ENCODE measurements around the gene IRF5.

Gene IRF5

GRCh38 chr7:128937647-128938543, at the start of gene IRF5:
Gene IRF5 (plus strand): TSS chr7:128937927. CDS start chr7:128942082, 4,155 bp downstream.
- no peak for DNase-seq (ENCODE audit: low read depth in 2 of 2)

GRCh38 chr7:128888039-128888755, 49.5 kb upstream of the IRF5 start:
- no peak for DNase-seq (ENCODE audit: low read depth in 2 of 2)

GRCh38 chr7:128888756-128889095, 49.0 kb upstream of the IRF5 start:
- DNase-seq (ENCODE audit: low read depth in 2 of 2) = no peak

GRCh38 chr7:128889121-128889520, 48.6 kb upstream of the IRF5 start:
- no peak for DNase-seq (ENCODE audit: low read depth in 2 of 2)

GRCh38 chr7:128890306-128891109, 47.2 kb upstream of the IRF5 start:
- DNase-seq (ENCODE audit: low read depth in 2 of 2) = no peak

- no peak for DNase-seq (ENCODE audit: low read depth in 2 of 2)
Measured at GRCh38 chr7:128891110-128891941, 46.4 kb upstream of the IRF5 start.

- DNase-seq (ENCODE audit: low read depth in 2 of 2) = no peak
Measured at GRCh38 chr7:128891942-128892269, 45.8 kb upstream of the IRF5 start.

- DNase-seq (ENCODE audit: low read depth in 2 of 2) = no peak
Measured at GRCh38 chr7:128892521-128893250, 45.0 kb upstream of the IRF5 start.

- DNase-seq (ENCODE audit: low read depth in 2 of 2) = no peak
Measured at GRCh38 chr7:128893251-128894100, 44.3 kb upstream of the IRF5 start.

- DNase-seq (ENCODE audit: low read depth in 2 of 2) = no peak
Measured at GRCh38 chr7:128894101-128894440, 43.7 kb upstream of the IRF5 start.

GRCh38 chr7:128895320-128895719, 42.4 kb upstream of the IRF5 start:
- DNase-seq (ENCODE audit: low read depth in 2 of 2) = no peak

GRCh38 chr7:128899392-128899791, 38.3 kb upstream of the IRF5 start:
- DNase-seq (ENCODE audit: low read depth in 2 of 2) = no peak

GRCh38 chr7:128900237-128900636, 37.5 kb upstream of the IRF5 start:
- no peak for DNase-seq (ENCODE audit: low read depth in 2 of 2)

- no peak for DNase-seq (ENCODE audit: low read depth in 2 of 2)
Measured at GRCh38 chr7:128902761-128903585, 34.8 kb upstream of the IRF5 start.

- DNase-seq (ENCODE audit: low read depth in 2 of 2) = no peak
Measured at GRCh38 chr7:128903621-128904361, 33.9 kb upstream of the IRF5 start.

- no peak for DNase-seq (ENCODE audit: low read depth in 2 of 2)
Measured at GRCh38 chr7:128904381-128905197, 33.1 kb upstream of the IRF5 start.

- no peak for DNase-seq (ENCODE audit: low read depth in 2 of 2)
Measured at GRCh38 chr7:128906001-128906765, 31.5 kb upstream of the IRF5 start.
